Measurements from ENCODE around the gene IRX5. TPM values are rescaled to one million over a fixed set of nuclear protein-coding genes. Genes with fewer than 3 reads are reported as not detected.

Gene IRX5
- total and polyA plus RNA-seq, 2 experiments from 2014 or later = 22.0 to 69.1 TPM

DNA sequence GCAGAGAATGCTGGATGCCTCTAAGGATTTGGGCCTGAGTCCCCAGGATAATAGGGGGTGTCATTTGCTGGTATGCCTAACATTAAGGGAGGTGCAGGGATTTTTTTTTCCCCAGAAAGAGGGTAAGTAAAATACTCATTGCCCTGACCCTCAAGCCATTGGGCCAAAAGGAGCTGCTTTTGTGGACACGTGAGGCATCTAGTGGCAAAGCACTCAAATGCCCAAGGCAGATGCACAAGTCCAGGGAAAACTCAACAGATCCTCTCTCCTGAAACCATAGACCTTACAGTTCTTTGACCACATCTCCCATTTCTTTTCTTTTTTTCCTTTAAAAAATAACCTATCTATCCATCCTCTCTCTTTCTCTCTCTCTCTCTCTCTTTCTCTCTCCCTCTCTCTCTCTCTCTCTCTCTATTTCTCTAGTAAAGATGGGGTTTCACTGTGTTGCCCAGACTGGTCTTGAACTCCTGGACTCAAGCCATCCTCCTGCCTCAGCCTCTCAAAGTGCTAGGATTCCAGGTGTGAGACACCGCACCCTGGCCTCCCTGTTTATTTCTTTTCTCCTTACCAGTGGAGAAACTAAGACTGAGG lies 11.8 kb downstream of the IRX5 start:
- H3K27me3 ChIP-seq = peaks cover 32% of the 10 kb centered on the region
- TF ChIP-seq, protein P1, sequence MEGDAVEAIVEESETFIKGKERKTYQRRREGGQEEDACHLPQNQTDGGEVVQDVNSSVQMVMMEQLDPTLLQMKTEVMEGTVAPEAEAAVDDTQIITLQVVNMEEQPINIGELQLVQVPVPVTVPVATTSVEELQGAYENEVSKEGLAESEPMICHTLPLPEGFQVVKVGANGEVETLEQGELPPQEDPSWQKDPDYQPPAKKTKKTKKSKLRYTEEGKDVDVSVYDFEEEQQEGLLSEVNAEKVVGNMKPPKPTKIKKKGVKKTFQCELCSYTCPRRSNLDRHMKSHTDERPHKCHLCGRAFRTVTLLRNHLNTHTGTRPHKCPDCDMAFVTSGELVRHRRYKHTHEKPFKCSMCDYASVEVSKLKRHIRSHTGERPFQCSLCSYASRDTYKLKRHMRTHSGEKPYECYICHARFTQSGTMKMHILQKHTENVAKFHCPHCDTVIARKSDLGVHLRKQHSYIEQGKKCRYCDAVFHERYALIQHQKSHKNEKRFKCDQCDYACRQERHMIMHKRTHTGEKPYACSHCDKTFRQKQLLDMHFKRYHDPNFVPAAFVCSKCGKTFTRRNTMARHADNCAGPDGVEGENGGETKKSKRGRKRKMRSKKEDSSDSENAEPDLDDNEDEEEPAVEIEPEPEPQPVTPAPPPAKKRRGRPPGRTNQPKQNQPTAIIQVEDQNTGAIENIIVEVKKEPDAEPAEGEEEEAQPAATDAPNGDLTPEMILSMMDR (IDR thresholded peaks at IDR 0.05; ENCODE audit: low read depth, low read length) = no peak

DNA sequence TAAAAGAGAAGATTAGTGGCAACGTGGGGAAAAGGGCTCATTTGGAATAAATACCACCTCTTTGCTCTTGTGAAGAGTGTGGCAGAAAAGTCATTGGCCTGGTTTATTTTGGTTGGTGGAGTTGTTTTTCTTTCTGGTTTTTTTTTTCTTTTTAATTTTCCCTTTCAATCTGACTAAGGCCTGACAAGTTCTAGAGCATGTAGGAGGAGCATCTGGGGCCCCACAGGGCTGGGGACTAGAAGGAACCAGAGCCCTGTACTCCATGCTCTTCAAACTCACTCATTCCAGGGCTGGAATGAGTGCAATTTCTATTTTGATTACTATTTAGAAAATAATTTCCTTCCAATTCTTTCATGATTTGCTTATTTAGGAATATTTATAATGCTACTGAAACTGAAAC lies 13.3 kb downstream of the IRX5 start:
- Histone ChIP-seq H3K9me3 (ENCODE audit: low read depth) (no peaks in the 10 kb centered on the region), H3K27ac (no peak overlapping the region), H3K4me1 (ENCODE audit: low read depth) (peaks cover 18% of the 10 kb centered on the region), H3K4me3 (no peak overlapping the region), H3K27me3 (peaks cover 16% of the 10 kb centered on the region), H3K36me3 (no peaks in the 10 kb centered on the region)
- TF ChIP-seq, protein P1 (IDR thresholded peaks at IDR 0.05; ENCODE audit: low read depth, low read length) = no peak
- no peak for DNase-seq (ENCODE audit: low read depth in 1 of 2, low spot score in 1 of 2)

More for the DNA sequence above, 11.8 kb downstream of the IRX5 start:
- DNase-seq (ENCODE audit: low read depth in 1 of 2, low spot score in 1 of 2) = no peak
- Histone ChIP-seq H3K4me1 (ENCODE audit: low read depth) (peaks cover 18% of the 10 kb centered on the region), H3K27ac (no peak overlapping the region), H3K9me3 (ENCODE audit: low read depth) (no peaks in the 10 kb centered on the region), H3K4me3 (no peak overlapping the region), H3K36me3 (no peaks in the 10 kb centered on the region)

DNA sequence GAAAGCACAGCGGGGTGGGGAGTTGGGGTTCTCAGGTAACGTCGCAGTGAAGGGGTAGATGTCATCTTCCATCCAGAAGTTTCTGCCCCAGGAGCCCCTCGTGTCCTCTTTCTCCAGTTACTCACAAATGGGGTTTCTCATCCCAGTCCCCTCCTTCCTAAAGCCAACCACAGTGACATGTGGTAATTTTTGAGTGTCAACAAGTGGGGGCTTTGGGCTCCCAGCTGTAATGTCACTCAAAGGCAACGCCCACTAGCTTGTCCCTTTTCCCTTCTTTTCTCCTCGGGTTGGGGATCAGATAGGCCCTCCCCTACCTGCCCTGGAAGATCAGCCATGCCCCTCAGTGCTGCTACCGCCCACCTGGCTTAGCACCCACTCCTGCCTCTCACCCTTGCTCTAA lies 14.4 kb downstream of the IRX5 start:
- Histone ChIP-seq H3K27me3 (peaks cover 6% of the 10 kb centered on the region), H3K27ac (no peak overlapping the region), H3K36me3 (no peaks in the 10 kb centered on the region), H3K4me1 (ENCODE audit: low read depth) (peaks cover 18% of the 10 kb centered on the region), H3K4me3 (no peak overlapping the region), H3K9me3 (ENCODE audit: low read depth) (no peaks in the 10 kb centered on the region)
- TF ChIP-seq, protein P1 (IDR thresholded peaks at IDR 0.05; ENCODE audit: low read depth, low read length) = no peak
- no peak for DNase-seq (ENCODE audit: low read depth in 1 of 2, low spot score in 1 of 2)

DNA sequence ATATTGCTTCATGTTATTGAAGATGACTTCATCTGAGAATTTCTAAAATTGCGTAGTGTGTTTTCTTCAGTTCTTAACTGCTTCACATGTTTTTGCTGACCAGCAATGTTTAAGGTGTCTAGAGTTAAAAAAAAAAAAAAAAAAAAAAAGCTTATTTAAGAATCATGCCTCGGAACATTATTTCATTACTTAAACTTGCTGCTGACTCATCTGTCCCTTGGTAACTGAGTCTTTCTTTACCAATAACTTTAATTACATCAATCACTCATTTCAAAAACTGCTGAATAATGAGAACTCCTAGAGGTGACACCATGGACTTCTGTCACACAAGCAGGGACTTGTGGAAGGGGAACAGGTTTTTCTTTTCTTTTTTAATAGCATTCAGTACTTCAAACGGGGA lies 16.2 kb downstream of the IRX5 start:
- H3K4me3 ChIP-seq = no peak overlapping the region
- no peak overlapping the region for H3K27ac ChIP-seq
- no peaks in the 10 kb centered on the region for H3K9me3 ChIP-seq (ENCODE audit: low read depth)
- TF ChIP-seq, protein P1 (IDR thresholded peaks at IDR 0.05; ENCODE audit: low read depth, low read length) = no peak
- DNase-seq (ENCODE audit: low read depth in 1 of 2, low spot score in 1 of 2) = no peak
- H3K36me3 ChIP-seq = no peaks in the 10 kb centered on the region
- peaks cover 13% of the 10 kb centered on the region for H3K4me1 ChIP-seq (ENCODE audit: low read depth)
- H3K27me3 ChIP-seq = no peaks in the 10 kb centered on the region

DNA sequence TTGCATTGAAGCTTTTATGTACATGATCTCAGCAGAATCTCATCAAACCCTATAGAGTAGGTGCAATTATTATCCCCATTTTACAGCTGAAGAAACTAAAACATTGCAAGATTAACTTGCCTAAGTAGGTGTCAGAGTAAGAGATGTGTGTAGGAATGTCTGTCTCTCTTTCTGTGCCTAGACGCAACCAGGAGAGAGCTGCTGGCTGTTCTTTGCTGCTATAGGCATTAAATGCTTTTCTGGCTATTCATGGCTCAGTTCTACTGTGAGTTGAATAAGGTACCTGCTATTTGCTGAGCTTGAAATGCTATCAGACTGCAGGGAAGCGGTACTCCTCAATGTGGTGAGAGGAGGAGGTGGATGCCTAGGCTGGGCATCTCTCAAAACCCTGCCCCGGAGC lies 17.0 kb downstream of the IRX5 start:
- DNase-seq (ENCODE audit: low read depth in 1 of 2, low spot score in 1 of 2) = no peak
- TF ChIP-seq, protein P1 (IDR thresholded peaks at IDR 0.05; ENCODE audit: low read depth, low read length) = no peak
- Histone ChIP-seq H3K27me3 (no peaks in the 10 kb centered on the region), H3K27ac (no peak overlapping the region), H3K4me1 (ENCODE audit: low read depth) (peaks cover 13% of the 10 kb centered on the region), H3K36me3 (no peaks in the 10 kb centered on the region), H3K4me3 (no peak overlapping the region), H3K9me3 (ENCODE audit: low read depth) (no peaks in the 10 kb centered on the region)

All from cardiac muscle cell (in vitro differentiated cells and primary cell).